Measurements from ENCODE around the gene ARHGEF40. TPM values are rescaled to one million over a fixed set of nuclear protein-coding genes. Genes with fewer than 3 reads are reported as not detected.

Gene ARHGEF40
- total RNA-seq, 1 donor from 2014 or later, result 39.2 TPM

- H3K36me3 ChIP-seq, result no peaks in the 10 kb centered on the region
- no peak for DNase-seq
- H3K4me3 ChIP-seq, result no peak overlapping the region
- no peaks in the 10 kb centered on the region for H3K27me3 ChIP-seq
- no peak for TF ChIP-seq CTCF (IDR thresholded peaks at IDR 0.05)
- ATAC-seq, result no peak
- no peaks in the 10 kb centered on the region for H3K9me3 ChIP-seq
- no peak overlapping the region for H3K27ac ChIP-seq
- intact Hi-C loops (cut with DNase I), result loop anchor here (10.0 kb wide), 1 partner anchor 784 kb away; no protein-coding TSS in a partner anchor
- H3K4me1 ChIP-seq, result peaks cover 27% of the 10 kb centered on the region
Observed at GRCh38 chr14:21108791-21109190, 38.7 kb downstream of the ARHGEF40 start.

- DNase-seq, result no peak
- TF ChIP-seq CTCF (IDR thresholded peaks at IDR 0.05), result no peak
- no peaks in the 10 kb centered on the region for H3K9me3 ChIP-seq
- H3K27ac ChIP-seq, result no peak overlapping the region
- peaks cover 27% of the 10 kb centered on the region for H3K4me1 ChIP-seq
- ATAC-seq, result no peak
- H3K27me3 ChIP-seq, result no peaks in the 10 kb centered on the region
- no peaks in the 10 kb centered on the region for H3K36me3 ChIP-seq
- intact Hi-C loops (cut with DNase I), result loop anchor here (10.0 kb wide), 1 partner anchor 785 kb away; no protein-coding TSS in a partner anchor
- no peak overlapping the region for H3K4me3 ChIP-seq
Observed at GRCh38 chr14:21109377-21110138, 39.5 kb downstream of the ARHGEF40 start.

GRCh38 chr14:21112255-21112654, 42.2 kb downstream of the ARHGEF40 start:
- intact Hi-C loops (cut with DNase I), result no loop called here
- ATAC-seq, result no peak
- TF ChIP-seq CTCF (IDR thresholded peaks at IDR 0.05), result no peak

GRCh38 chr14:21113369-21113768, 43.3 kb downstream of the ARHGEF40 start:
- Histone ChIP-seq H3K9me3 (no peaks in the 10 kb centered on the region), H3K27me3 (no peaks in the 10 kb centered on the region), H3K36me3 (no peaks in the 10 kb centered on the region), H3K27ac (no peak overlapping the region), H3K4me1 (no peaks in the 10 kb centered on the region), H3K4me3 (no peak overlapping the region)
- intact Hi-C loops (cut with DNase I), result no loop called here
- no peak for TF ChIP-seq CTCF (IDR thresholded peaks at IDR 0.05)
- DNase-seq (no peak), ATAC-seq (no peak)

More at GRCh38 chr14:21112255-21112654, 42.2 kb downstream of the ARHGEF40 start:
- H3K4me1 ChIP-seq, result peaks cover 1% of the 10 kb centered on the region
- DNase-seq, result no peak
- no peaks in the 10 kb centered on the region for H3K36me3 ChIP-seq
- no peak overlapping the region for H3K27ac ChIP-seq
- no peaks in the 10 kb centered on the region for H3K9me3 ChIP-seq
- H3K4me3 ChIP-seq, result no peak overlapping the region
- no peaks in the 10 kb centered on the region for H3K27me3 ChIP-seq

GRCh38 chr14:21118933-21119332, 48.8 kb downstream of the ARHGEF40 start:
- intact Hi-C loops (cut with DNase I), result no loop called here
- H3K4me3 ChIP-seq, result no peak overlapping the region
- no peak for TF ChIP-seq CTCF (IDR thresholded peaks at IDR 0.05)
- no peaks in the 10 kb centered on the region for H3K36me3 ChIP-seq
- no peaks in the 10 kb centered on the region for H3K9me3 ChIP-seq
- no peak overlapping the region for H3K27ac ChIP-seq
- no peaks in the 10 kb centered on the region for H3K4me1 ChIP-seq
- no peak for DNase-seq
- ATAC-seq, result no peak
- no peaks in the 10 kb centered on the region for H3K27me3 ChIP-seq

Data from upper lobe of right lung (tissue), 1 donor.